Measurements from ENCODE around the gene MCF2L.

MCF2L gene

GRCh38 chr13:112962911-112963625 lies 5.9 kb upstream of the MCF2L start:
- DNase-seq (ENCODE audit: low read depth in 2 of 2), result no peak

GRCh38 chr13:112963641-112964040 lies 5.4 kb upstream of the MCF2L start:
- DNase-seq (ENCODE audit: low read depth in 2 of 2), result no peak

DNA sequence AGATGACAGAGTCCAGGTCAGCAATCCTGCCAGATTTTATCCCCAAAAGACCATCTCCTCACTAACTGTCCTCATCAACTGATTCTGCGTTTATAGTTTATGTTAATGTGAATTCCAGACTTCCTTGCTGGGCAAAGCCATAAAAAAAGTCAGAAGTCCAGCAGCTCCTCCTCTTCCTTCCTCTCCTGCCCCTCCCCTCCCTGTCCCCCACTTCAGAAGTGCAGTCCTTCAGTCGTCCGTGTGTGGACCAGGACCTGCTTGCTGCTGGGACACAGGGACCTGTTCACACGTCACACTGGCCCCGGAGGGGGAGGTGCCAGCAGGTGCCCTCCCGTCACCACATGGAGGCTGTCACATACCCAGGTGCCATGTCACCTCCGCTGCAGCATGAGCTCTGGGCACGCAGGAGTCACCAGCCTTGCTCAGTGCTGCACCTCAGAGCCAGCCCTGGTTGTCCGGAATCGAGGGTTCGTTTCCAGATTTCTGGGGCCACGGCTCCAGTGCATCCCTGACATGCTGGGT lies 4.0 kb upstream of the MCF2L start:
- DNase-seq (ENCODE audit: low read depth in 2 of 2), result no peak

- DNase-seq (ENCODE audit: low read depth in 2 of 2), result no peak
Observed at GRCh38 chr13:112965573-112966115, 3.4 kb upstream of the MCF2L start.

DNA sequence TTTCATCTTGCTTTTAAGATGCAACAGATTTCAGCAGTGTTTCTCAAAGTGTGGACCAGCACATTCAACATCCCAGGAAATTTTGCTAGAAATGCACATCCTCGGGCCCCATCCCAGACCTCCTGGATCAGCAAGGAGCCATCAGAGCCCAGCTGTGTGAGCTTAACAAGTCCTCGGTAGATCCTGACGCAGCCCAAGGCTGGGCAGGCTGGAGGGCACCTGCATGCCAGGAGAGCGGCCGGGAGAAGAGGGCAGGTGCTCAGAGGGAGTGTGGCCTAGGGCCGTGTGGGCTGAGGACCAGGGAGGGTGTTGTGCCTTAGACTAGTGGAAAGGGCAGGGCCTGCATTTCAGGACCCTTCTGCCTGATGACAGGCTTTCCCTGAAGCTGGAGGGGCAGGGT lies 2.2 kb upstream of the MCF2L start:
- DNase-seq (ENCODE audit: low read depth in 2 of 2), result no peak

- no peak for DNase-seq (ENCODE audit: low read depth in 2 of 2)
Observed at GRCh38 chr13:112967686-112968379, 1.2 kb upstream of the MCF2L start.

DNA sequence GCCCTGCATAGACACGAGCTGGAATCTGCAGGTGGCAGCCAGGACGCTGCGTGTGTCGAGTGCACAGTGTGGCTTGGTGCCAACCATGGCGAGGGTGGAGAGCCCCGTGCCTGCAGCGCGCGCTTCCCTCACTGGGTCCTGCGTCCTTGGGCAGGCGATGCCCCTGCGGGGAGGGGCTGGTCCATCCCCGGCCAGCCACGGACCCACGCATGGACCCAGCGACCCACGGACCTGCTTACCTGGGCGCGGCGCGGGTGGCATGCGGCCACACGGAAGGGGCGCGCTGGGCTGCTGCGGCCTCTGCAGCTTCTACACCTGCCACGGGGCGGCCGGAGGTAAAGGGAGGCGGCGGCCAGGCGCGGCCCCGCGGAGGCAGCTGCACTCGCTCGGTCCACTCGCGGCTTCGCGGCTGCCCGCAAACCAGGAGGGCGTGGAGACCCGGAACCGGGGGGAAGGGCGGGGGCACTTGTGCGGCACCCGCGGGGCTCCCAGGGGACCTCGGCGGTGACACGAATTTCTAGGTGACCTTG lies 569 bp upstream of the MCF2L start:
- DNase-seq (ENCODE audit: low read depth in 2 of 2), result no peak

DNA sequence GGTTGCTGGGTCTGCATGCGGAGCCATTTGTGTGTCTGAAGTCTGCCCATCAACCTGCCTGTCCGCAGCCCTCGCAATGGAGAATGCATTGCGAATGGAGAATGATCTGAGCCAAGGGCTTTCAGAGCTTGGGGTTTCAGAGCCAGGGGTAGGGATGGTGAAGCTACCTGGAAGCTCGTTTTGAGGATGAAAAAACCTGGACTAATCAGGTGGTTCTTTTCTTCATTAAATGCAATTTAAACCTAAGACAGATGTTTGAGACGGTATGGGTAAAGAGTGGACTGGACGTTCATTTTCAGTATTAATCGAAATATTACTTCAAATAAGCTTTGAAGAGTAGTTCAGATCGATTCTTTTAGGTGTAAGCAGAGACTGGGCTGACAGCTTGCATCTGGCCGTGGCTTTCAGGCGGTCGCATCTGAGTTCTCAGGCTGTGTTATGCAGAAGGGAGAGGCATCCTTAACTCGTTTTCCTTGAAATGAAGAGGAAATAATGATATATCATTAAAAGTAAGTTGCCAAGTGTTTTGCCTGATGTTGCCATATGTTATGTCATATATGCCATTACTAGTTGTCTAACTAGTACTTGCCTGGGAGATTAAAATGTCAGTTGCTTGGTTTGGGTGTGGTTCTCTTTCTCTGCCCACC lies 801 bp downstream of the MCF2L start:
- no peak for DNase-seq (ENCODE audit: low read depth in 2 of 2)

GRCh38 chr13:112970552-112971287 lies 1.7 kb downstream of the MCF2L start:
- DNase-seq (ENCODE audit: low read depth in 2 of 2), result no peak

- no peak for DNase-seq (ENCODE audit: low read depth in 2 of 2)
Observed at GRCh38 chr13:112971288-112971643, 2.3 kb downstream of the MCF2L start.

DNA sequence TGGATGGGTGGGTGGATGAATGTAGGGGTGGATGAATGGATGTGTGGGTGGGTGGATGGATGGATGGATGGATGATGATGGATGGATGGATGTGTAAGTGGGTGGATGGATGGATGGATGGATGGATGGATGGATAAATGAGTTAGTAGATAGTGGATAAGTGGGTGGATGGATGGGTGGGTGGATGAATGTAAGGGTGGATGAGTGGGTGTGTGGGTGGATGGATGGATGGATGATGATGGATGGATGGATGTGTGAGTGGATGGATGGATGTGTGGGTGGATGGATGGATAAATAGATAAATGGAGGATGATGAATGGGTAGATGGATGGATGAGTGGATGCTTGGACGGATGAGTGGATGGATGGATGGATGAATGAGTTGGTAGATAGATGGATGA lies 3.2 kb downstream of the MCF2L start:
- DNase-seq (ENCODE audit: low read depth in 2 of 2), result no peak

DNA sequence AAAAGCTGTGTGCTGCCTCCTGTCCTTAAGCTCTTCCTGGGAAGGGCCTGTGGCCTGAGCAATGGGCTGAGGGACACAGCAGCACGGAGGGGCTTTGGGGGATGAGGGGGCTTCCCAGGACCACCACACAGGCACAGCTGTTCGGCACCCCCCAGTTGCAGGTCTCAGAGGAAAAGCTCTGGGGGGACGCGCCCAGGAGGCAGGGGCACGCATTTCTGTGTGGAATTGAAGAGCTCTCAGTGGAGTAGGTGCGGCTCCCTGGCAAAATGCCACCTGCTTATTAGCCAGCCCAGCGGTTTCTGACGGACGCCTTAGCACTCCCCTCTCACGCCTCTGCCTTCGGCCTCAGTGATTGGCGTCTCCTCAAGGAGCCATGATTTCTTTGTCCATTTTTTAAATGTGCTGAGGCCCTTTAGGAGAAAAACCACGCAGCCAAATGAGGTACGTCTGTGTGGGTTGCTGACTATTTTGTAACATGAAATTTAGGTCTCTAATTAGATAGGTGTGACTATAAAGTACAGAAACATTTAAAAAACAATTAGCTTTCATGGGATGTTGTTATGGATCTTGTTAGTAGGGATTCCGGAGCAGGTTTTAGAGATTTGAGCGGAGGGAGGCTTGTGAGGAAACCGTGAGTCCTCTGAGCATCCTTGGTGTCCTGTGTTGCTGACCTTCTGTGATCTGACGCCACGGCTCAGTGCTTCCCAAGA lies 4.0 kb downstream of the MCF2L start:
- DNase-seq (ENCODE audit: low read depth in 2 of 2), result no peak

DNA sequence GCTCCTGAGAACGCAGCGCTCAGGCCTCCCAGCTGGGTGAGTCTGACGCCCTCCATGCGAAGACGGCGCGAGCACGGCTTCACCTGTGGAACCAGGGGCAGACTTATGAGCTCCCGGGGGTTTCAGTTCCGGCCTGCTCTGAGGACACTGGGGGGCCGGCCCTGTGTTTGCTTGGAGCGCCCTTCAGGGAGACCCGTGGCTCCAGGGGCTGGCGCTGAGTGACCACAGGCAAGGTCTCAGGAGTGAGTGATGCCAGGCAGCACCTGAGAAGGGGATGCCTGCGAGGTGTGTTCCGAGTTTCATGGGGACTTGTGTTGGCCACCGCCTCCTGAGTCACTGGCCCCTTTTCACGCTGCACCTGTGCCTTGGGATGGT lies 4.5 kb downstream of the MCF2L start:
- no peak for DNase-seq (ENCODE audit: low read depth in 2 of 2)

- DNase-seq (ENCODE audit: low read depth in 2 of 2), result no peak
Observed at GRCh38 chr13:112974125-112974524, 5.1 kb downstream of the MCF2L start.

DNA sequence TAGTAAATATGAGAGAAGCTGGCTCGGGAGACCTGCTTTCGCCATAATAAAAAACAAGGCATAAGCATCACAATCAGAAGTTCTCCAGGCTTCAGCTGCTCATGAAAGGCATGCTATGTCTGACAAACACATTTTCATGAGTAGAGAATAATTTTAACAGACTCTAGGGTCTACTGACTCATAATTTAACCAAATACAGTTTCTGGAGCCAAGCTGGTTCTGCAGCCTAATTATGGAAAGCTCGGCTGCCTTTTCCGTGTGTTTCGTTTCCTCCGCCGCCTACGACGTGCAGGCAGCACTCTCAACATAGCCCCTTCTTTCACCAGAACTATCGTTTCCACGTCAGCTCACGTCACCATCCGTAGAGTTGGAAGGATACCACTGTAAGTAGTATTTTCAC lies 5.7 kb downstream of the MCF2L start:
- no peak for DNase-seq (ENCODE audit: low read depth in 2 of 2)

GRCh38 chr13:112975401-112975939 lies 6.5 kb downstream of the MCF2L start:
- no peak for DNase-seq (ENCODE audit: low read depth in 2 of 2)

GRCh38 chr13:112976526-112976925 lies 7.5 kb downstream of the MCF2L start:
- no peak for DNase-seq (ENCODE audit: low read depth in 2 of 2)

- DNase-seq (ENCODE audit: low read depth in 2 of 2), result no peak
Observed at GRCh38 chr13:112977091-112977490, 8.1 kb downstream of the MCF2L start.

DNA sequence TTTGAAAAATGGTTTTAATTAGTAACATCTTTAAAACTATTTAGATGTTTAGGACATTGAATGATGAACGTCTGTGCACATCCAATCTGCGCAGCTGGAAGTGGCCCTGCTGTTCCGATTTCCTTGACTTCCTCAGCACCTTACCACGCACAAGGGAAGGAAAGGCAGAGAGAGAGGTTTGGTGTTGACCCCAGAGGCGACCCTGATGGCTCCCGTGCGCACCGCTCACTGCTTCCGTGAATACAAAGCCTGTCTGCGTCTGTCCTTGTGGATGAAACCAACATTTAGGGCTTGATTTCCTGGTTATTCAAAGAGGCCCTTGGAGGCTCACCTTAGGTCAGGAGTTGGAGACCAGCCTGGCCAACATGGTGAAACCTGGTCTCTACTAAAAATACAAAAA lies 8.5 kb downstream of the MCF2L start:
- no peak for DNase-seq (ENCODE audit: low read depth in 2 of 2)

GRCh38 chr13:112978561-112979405 lies 9.8 kb downstream of the MCF2L start:
- DNase-seq (ENCODE audit: low read depth in 2 of 2), result no peak
